ENCODE measurements around the gene MAML3. TPM values are rescaled to one million over a fixed set of nuclear protein-coding genes. Genes with fewer than 3 reads are reported as not detected.

MAML3 gene
- polyA plus RNA-seq, 1 donor (not counting 4 experiments of a cell fraction or from before 2014, with no cell fraction given): 0.68 TPM

DNA sequence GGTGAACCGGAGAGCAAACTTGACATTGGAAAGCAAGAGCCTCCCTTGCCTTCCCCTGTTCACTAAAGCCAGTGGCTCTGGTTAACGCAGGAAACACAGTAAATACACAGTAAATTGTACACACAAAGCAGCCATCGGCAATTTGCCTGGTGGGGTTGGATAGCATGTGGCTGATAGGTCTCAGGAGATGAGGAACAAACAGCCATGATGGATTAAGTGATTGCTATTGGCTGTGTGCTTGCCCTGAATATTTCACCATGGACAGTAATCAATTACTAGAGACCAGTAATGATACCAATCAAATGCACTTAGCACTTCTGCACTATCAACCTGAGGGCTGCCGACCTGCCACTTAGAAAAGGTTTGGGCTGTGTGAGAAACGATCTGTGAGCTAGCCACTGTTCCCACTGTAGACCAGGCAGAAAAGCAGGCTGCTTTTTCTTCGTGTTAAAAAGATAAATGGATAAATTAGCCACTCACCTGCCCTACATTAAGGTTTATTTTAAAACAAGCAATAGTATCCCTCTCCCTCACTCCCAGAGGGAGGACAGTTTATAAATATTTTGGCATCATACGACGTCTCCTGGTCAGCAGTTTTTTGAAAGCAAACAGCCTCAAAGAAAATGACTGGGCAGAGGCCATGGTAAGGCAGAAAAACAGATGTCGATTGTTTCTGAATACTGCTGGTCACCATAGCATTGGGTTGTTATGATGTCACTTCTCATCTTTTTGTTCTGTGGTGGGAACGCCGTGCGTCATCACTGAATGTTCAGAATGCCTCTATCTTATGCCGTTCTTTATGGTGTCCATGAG is 167.1 kb downstream of the MAML3 start:
- Histone ChIP-seq H3K9me3 (ENCODE audit: control insufficient read depth, low read depth, low read length) (no peaks in the 10 kb centered on the region), H3K27ac (ENCODE audit: control insufficient read depth, insufficient read depth, low read length) (no peak overlapping the region), H3K27me3 (ENCODE audit: control insufficient read depth, extremely low read depth, insufficient read depth, low read length) (no peaks in the 10 kb centered on the region), H3K79me2 (ENCODE audit: control insufficient read depth, insufficient read depth, low read length) (no peaks in the 10 kb centered on the region), H3K9me1 (ENCODE audit: control insufficient read depth, extremely low read depth, insufficient read depth, low read length) (peaks cover 4% of the 10 kb centered on the region), H3K4me1 (ENCODE audit: control insufficient read depth, extremely low read depth, insufficient read depth, low read length) (peaks cover 11% of the 10 kb centered on the region), H3K9ac (ENCODE audit: control insufficient read depth, extremely low read depth, insufficient read depth, low read length) (no peak overlapping the region), H4K20me1 (ENCODE audit: control insufficient read depth, extremely low read depth, insufficient read depth, low read length) (no peaks in the 10 kb centered on the region), H3K4me3 (ENCODE audit: control insufficient read depth in 2 of 3, extremely low read depth in 1 of 3, insufficient read depth in 2 of 3, low read depth in 1 of 3, low read length in 3 of 3) (no peak overlapping the region), H3K4me2 (ENCODE audit: control insufficient read depth, extremely low read depth, insufficient read depth, low read depth, low read length) (no peak overlapping the region), H3K36me3 (ENCODE audit: control insufficient read depth in 2 of 2, extremely low read depth in 1 of 2, insufficient read depth in 2 of 2, low read length in 2 of 2) (no peaks in the 10 kb centered on the region), H2AFZ (ENCODE audit: control insufficient read depth, low read length) (no peak overlapping the region)
- FAIRE-seq: no peak
- dilution Hi-C loops (cut with MboI; ENCODE audit: extremely low pct_ligation_motif_present, low sequenced_read_pairs): no loop called here
- no peak for DNase-seq (ENCODE audit: low read depth, low spot score)
- TF ChIP-seq, protein P1, sequence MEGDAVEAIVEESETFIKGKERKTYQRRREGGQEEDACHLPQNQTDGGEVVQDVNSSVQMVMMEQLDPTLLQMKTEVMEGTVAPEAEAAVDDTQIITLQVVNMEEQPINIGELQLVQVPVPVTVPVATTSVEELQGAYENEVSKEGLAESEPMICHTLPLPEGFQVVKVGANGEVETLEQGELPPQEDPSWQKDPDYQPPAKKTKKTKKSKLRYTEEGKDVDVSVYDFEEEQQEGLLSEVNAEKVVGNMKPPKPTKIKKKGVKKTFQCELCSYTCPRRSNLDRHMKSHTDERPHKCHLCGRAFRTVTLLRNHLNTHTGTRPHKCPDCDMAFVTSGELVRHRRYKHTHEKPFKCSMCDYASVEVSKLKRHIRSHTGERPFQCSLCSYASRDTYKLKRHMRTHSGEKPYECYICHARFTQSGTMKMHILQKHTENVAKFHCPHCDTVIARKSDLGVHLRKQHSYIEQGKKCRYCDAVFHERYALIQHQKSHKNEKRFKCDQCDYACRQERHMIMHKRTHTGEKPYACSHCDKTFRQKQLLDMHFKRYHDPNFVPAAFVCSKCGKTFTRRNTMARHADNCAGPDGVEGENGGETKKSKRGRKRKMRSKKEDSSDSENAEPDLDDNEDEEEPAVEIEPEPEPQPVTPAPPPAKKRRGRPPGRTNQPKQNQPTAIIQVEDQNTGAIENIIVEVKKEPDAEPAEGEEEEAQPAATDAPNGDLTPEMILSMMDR (optimal IDR thresholded peaks at IDR 0.05 in 1 of 3, IDR thresholded peaks at IDR 0.05 in 1 of 3, conservative IDR thresholded peaks at IDR 0.05 in 1 of 3; ENCODE audit: extremely low read depth in 1 of 3, insufficient read depth in 2 of 3, low read length in 3 of 3): no peak
- TF ChIP-seq EZH2 (IDR thresholded peaks at IDR 0.05; ENCODE audit: low read length): no peak

DNA sequence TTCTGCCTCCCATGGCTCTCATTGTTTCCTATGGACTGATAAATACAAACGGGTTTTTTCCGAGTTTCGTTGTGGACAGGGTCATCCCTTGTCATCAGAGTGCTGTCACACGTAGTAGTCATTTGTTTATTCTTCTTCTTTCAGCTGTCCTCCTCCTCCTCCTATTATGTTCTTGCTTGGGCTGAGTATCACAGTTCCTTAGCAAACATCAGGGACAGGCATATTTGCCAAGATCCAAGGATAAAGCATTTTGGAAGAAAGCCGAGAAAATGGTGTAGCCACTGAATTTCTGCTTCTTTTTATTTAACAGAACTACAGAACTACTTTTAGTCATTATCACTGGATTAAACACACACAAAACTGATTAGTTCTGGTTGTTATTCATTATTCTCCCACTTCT is 167.9 kb downstream of the MAML3 start:
- Histone ChIP-seq H3K36me3 (ENCODE audit: control insufficient read depth in 2 of 2, extremely low read depth in 1 of 2, insufficient read depth in 2 of 2, low read length in 2 of 2) (no peaks in the 10 kb centered on the region), H3K27me3 (ENCODE audit: control insufficient read depth, extremely low read depth, insufficient read depth, low read length) (no peaks in the 10 kb centered on the region), H3K79me2 (ENCODE audit: control insufficient read depth, insufficient read depth, low read length) (no peaks in the 10 kb centered on the region), H3K9me1 (ENCODE audit: control insufficient read depth, extremely low read depth, insufficient read depth, low read length) (peaks cover 4% of the 10 kb centered on the region), H4K20me1 (ENCODE audit: control insufficient read depth, extremely low read depth, insufficient read depth, low read length) (no peaks in the 10 kb centered on the region), H3K9ac (ENCODE audit: control insufficient read depth, extremely low read depth, insufficient read depth, low read length) (no peak overlapping the region), H3K4me1 (ENCODE audit: control insufficient read depth, extremely low read depth, insufficient read depth, low read length) (peaks cover 11% of the 10 kb centered on the region), H2AFZ (ENCODE audit: control insufficient read depth, low read length) (no peak overlapping the region), H3K4me2 (ENCODE audit: control insufficient read depth, extremely low read depth, insufficient read depth, low read depth, low read length) (no peak overlapping the region), H3K9me3 (ENCODE audit: control insufficient read depth, low read depth, low read length) (no peaks in the 10 kb centered on the region), H3K4me3 (ENCODE audit: control insufficient read depth in 2 of 3, extremely low read depth in 1 of 3, insufficient read depth in 2 of 3, low read depth in 1 of 3, low read length in 3 of 3) (no peak overlapping the region), H3K27ac (ENCODE audit: control insufficient read depth, insufficient read depth, low read length) (no peak overlapping the region)
- TF ChIP-seq EZH2 (IDR thresholded peaks at IDR 0.05; ENCODE audit: low read length): no peak
- TF ChIP-seq, protein P1 (optimal IDR thresholded peaks at IDR 0.05 in 1 of 3, IDR thresholded peaks at IDR 0.05 in 1 of 3, conservative IDR thresholded peaks at IDR 0.05 in 1 of 3; ENCODE audit: extremely low read depth in 1 of 3, insufficient read depth in 2 of 3, low read length in 3 of 3): no peak
- FAIRE-seq (no peak), DNase-seq (ENCODE audit: low read depth, low spot score) (no peak)
- dilution Hi-C loops (cut with MboI; ENCODE audit: extremely low pct_ligation_motif_present, low sequenced_read_pairs): no loop called here
